HTR-8/SVneo (cell line): ENCODE data around the gene LRRC1.

ENCODE experiments used
- DNase-seq: peaks from one replicate; pipeline ENCODE4 v3.0.0; 2011; ENCODE audit warnings: low spot score, mixed read lengths; ENCODE audit not compliant: insufficient read length
- FAIRE-seq: peaks from 2 replicates; lab custom pipeline; 2011; peaks lifted over from hg19 to GRCh38; lab: Jason Lieb, UNC

The LRRC1 gene

GRCh38 chr6:53943395-53943794 is 148.6 kb downstream of the LRRC1 start:
- FAIRE-seq (no peak), DNase-seq (no peak)

DNA sequence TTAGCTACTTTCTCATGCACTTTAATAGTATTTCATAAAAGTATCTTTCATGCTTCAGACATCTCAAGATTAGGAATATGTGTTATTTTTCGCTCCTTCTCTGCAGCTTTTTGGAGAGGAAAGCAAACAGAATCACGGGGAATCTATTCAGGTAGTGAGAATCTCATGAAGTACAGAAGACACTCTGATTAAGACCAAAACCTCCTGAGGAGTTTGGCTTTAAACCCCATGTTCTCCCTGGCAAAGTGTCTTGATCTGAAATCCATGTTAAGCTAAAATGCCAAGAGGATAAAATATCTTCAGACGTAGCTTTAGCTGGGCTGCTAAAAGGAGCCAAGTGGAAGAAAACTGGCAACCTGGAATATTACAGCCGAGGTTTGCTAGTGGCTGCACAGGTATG is 149.3 kb downstream of the LRRC1 start:
- DNase-seq, result no peak
- no peak for FAIRE-seq

DNA sequence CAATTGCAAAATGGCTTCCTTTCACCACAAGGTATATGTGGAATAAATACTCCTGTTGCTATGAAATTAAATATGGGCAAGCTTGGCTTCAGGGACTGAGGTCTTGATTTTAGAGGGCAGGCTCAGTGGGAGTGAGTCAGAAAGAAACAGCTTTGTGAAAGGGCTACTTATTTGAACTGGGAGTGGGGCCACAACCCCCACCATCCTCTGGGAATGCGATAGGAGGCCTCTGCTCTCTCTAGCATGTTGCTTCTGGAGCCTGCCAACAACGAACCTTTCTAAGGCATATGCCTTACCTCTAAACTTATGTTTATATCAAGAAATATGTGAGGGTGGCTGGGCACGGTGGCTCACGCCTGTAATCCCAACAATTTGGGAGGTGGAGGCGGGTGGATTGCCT is 149.7 kb downstream of the LRRC1 start:
- no peak for DNase-seq
- no peak for FAIRE-seq

DNA sequence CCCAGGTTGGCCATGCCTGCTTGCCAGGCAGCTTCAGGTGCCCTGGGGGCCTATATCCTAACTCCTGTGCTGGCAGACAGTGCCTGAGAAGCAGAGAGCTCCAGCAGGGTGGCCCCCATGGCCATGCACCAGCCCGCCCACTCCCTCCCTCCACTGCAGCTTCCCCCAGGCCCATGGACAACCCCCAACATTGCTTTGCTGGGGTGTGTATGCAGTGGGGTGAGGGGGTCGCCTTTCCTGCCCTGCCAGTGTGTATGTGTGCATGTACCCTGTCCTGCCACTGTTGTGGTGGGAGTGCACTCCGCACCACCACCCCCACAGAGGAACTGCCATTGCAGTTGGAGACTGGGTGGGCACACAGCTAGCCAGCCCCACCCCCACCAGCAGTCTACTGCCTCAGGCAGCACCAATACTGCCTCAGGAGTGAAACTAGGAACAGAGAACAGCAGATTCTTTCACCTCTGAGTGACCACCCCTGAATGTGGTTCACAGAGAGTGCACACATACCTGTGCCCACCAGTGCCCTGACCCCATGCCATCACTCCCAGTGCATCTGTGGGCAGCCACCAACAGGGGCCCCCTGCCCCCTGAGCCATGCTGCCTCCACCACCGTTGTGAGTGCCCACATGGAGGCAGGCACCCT is 151.1 kb downstream of the LRRC1 start:
- FAIRE-seq, result no peak
- DNase-seq, result no peak

- FAIRE-seq (no peak), DNase-seq (no peak)
Measured at GRCh38 chr6:53947780-53948179, 153.0 kb downstream of the LRRC1 start.

- no peak for DNase-seq
- FAIRE-seq, result peak; percentile 62
Measured at GRCh38 chr6:53951383-53951782, 156.6 kb downstream of the LRRC1 start.

- FAIRE-seq, result peak; percentile 79
Measured at GRCh38 chr6:53956068-53956711, 161.4 kb downstream of the LRRC1 start.

DNA sequence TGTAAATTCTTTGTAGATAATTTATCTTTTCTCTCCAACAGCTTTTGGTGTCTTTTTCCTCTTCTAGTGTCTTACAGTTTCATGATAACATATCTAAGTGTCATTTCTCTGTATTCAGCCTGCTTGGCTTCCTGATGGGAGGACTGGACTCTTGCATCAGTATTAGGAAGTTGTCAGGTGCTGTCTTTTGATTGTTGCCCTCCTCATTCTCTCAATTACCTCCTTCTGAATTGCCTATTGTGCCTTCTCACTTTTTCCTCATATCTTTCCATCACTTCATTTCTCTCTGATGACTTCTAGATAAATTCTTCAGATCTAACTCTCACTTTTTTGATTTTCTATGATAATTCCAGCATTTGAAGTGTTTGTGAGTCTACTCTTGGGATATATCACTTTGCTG is 162.0 kb downstream of the LRRC1 start:
- DNase-seq (no peak), FAIRE-seq (no peak)

More at GRCh38 chr6:53956068-53956711, 161.4 kb downstream of the LRRC1 start:
- peak; percentile 71 for DNase-seq

DNA sequence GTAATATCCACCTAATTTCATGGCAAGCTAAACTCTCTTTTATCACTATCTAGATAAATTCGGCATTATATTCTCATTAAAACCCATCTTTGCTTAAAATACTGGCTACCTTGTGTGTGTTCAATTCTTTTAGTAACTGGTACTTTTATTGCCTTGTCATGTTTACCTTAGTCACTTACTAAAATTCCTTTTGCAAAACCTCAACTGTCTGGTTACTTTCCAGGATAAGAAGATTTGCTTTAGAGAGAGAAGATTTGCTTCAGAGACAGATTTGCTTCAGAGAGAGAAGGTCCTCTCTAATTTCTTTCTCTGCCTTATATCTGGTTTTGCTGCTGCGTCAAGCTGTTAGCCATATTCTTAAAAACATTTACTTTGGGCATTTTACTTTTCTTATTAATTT is 164.9 kb downstream of the LRRC1 start:
- FAIRE-seq (no peak), DNase-seq (no peak)

DNA sequence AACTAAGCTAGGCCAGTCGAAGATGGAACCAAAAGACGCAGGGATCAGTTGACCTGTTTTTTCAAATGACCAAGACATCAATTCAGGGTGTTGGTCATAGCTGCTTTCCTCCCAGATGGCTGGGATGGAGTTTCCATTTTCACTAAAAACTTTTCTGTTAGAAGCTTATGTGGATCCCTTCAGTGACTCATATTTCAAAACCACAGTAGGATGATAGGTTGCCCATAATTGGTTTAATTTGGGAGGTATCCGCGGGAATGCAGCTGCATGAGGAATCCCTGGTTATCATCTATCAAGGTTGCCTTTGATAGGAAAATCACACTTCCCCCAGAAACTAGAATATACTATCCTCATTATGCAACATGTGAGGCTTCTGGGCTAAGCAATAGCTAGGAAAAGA is 165.5 kb downstream of the LRRC1 start:
- FAIRE-seq, result no peak
- peak; percentile 36 for DNase-seq

- DNase-seq, result peak; percentile 69
- FAIRE-seq, result peak; percentile 86
Measured at GRCh38 chr6:53961679-53962370, 167.0 kb downstream of the LRRC1 start.

- no peak for DNase-seq
- no peak for FAIRE-seq
Measured at GRCh38 chr6:53962646-53963045, 167.8 kb downstream of the LRRC1 start.

DNA sequence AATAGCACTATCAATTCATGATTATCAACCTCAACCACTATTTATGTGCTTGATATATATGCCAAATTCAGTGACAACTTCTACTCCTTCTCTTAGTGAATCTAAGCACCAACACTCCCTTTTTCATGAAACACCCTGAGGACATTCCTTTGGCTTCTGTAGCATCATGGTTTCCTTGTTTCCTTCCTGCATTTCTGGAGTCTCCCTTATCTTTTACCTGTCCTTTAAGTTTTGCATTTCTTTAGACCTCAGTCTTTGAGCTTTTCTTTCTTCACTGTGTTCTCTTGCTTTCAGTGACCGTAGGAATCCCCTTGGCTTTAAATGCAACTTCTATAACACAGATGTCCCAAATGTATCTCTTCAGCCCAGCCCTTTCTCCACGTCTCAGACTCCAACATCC is 172.6 kb downstream of the LRRC1 start:
- FAIRE-seq, result no peak
- no peak for DNase-seq
